Right ventricle myocardium superior (tissue), 1 donor: ENCODE data around the gene SUPT4H1. TPM values are rescaled to one million over a fixed set of nuclear protein-coding genes. Genes with fewer than 3 reads are reported as not detected.
A peak's percentile ranks its signal among the peaks of the same experiment; 100 is the strongest.
"Not testable (repeated sequence)": the region's sequence is repeated elsewhere in the genome, so short reads cannot be mapped to it uniquely, and the experiment has no call there.

Experiments used
- ATAC-seq: fragments of 200-7000 bp; cut with Tn5 transposase; one replicate; pipeline ENCODE4 v1.9.1; 2020; ENCODE audit warnings: mild to moderate bottlenecking; ENCODE audit not compliant: poor library complexity
- DNase-seq: peaks from one replicate; pipeline ENCODE4 v3.0.0-alpha.2; 2020
- intact Hi-C: fragments of 100-400 bp; cut with DNase I; formaldehyde crosslinking; loops from one replicate; pipeline ENCODE4 v1.11.2; 2022
- total RNA-seq: library from RNA; stranded (reverse); fragmentation: NEBNext Ultra II Directional; extraction: Animal tissue kit (Norgen Biotek cat#: 25700); gene quantifications from one replicate; pipeline ENCODE4 v1.2.1, GENCODE V29; 2021
- donor health status: DM: no; HTN: yes; CAD: no; lungs with severe emphysema.

SUPT4H1 gene
- total RNA-seq, 1 donor from 2014 or later = 59.2 TPM

GRCh38 chr17:58345500-58345899 is 6.5 kb downstream of the SUPT4H1 start:
- no peak for DNase-seq
- intact Hi-C loops = no loop called here
- ATAC-seq = no peak

GRCh38 chr17:58344791-58345157 is 7.2 kb downstream of the SUPT4H1 start:
- ATAC-seq = no peak
- intact Hi-C loops = no loop called here
- no peak for DNase-seq

- DNase-seq (no peak), ATAC-seq (peak; percentile 31)
- intact Hi-C loops = no loop called here
These were observed 7.8 kb downstream of the SUPT4H1 start for GRCh38 chr17:58344047-58344790.

- no peak for ATAC-seq
- no peak for DNase-seq
- intact Hi-C loops = no loop called here
These were observed 8.9 kb downstream of the SUPT4H1 start for GRCh38 chr17:58343131-58343530.

- DNase-seq = no peak
- ATAC-seq = no peak
These were observed 10.0 kb downstream of the SUPT4H1 start for GRCh38 chr17:58341861-58342475.

GRCh38 chr17:58341136-58341860 is 10.7 kb downstream of the SUPT4H1 start:
- intact Hi-C loops, DNase-seq, ATAC-seq: not testable (repeated sequence)

More at GRCh38 chr17:58341861-58342475, 10.0 kb downstream of the SUPT4H1 start:
- intact Hi-C loops = no loop called here

GRCh38 chr17:58340405-58340876 is 11.6 kb downstream of the SUPT4H1 start:
- no peak for DNase-seq
- intact Hi-C loops = no loop called here
- ATAC-seq = no peak

- ATAC-seq = no peak
- no peak for DNase-seq
- intact Hi-C loops = no loop called here
These were observed 12.1 kb downstream of the SUPT4H1 start for GRCh38 chr17:58339755-58340404.

GRCh38 chr17:58338841-58339754 is 12.9 kb downstream of the SUPT4H1 start:
- ATAC-seq (peak; percentile 63), DNase-seq (peak; percentile 76)
- intact Hi-C loops = no loop called here

GRCh38 chr17:58338454-58338840 is 13.6 kb downstream of the SUPT4H1 start:
- DNase-seq (no peak), ATAC-seq (no peak)
- intact Hi-C loops = no loop called here

GRCh38 chr17:58337600-58338453 is 14.2 kb downstream of the SUPT4H1 start:
- ATAC-seq (peak; percentile 83), DNase-seq (peak; percentile 90)
- intact Hi-C loops = no loop called here

- no peak for DNase-seq
- ATAC-seq = no peak
- intact Hi-C loops = no loop called here
These were observed 14.8 kb downstream of the SUPT4H1 start for GRCh38 chr17:58337210-58337599.

GRCh38 chr17:58336456-58337209 is 15.4 kb downstream of the SUPT4H1 start:
- peak; percentile 20 for ATAC-seq
- DNase-seq = no peak

GRCh38 chr17:58335779-58336455 is 16.1 kb downstream of the SUPT4H1 start:
- intact Hi-C loops = no loop called here
- ATAC-seq (no peak), DNase-seq (no peak)

More at GRCh38 chr17:58336456-58337209, 15.4 kb downstream of the SUPT4H1 start:
- intact Hi-C loops = no loop called here

GRCh38 chr17:58335061-58335731 is 16.8 kb downstream of the SUPT4H1 start:
- intact Hi-C loops = no loop called here
- DNase-seq (no peak), ATAC-seq (no peak)

GRCh38 chr17:58334661-58335060 is 17.3 kb downstream of the SUPT4H1 start:
- no peak for ATAC-seq
- no peak for DNase-seq
- intact Hi-C loops = no loop called here
